Left lung (tissue), 10 donors: Measurements from ENCODE around the gene FHL1. TPM values are rescaled to one million over a fixed set of nuclear protein-coding genes. Genes with fewer than 3 reads are reported as not detected.
A peak's percentile ranks its signal among the peaks of the same experiment; 100 is the strongest.

Experiments used
- ATAC-seq: fragments of 200-7000 bp; cut with Tn5 transposase; one replicate; pipeline ENCODE4 v1.9.1; 2020; ENCODE audit warnings: moderate library complexity
- DNase-seq, 4 donors: peaks; one replicate each; pipeline ENCODE4 v3.0.0-alpha.2; 2013 to 2020
- H3K27ac ChIP-seq, 2 donors: fragments of 200-600 bp; sonication (generic) in 1 of 2; one replicate each; pipeline versions ENCODE4 v1.5.0 to v1.8.0; 2020 to 2021
- H3K27me3 ChIP-seq, 2 donors: fragments of 200-600 bp; sonication (generic) in 1 of 2; one replicate each; pipeline versions ENCODE4 v1.5.0 to v1.8.0; 2020 to 2021
- H3K36me3 ChIP-seq, 2 donors: fragments of 200-600 bp; sonication (generic) in 1 of 2; one replicate each; pipeline versions ENCODE4 v1.5.0 to v1.8.0; 2020 to 2021
- H3K4me1 ChIP-seq, 2 donors: fragments of 200-600 bp; one replicate each; pipeline ENCODE4 v1.8.0; 2021
- H3K4me3 ChIP-seq, 2 donors: fragments of 200-600 bp; sonication (generic) in 1 of 2; one replicate each; pipeline versions ENCODE4 v1.5.0 to v1.8.0; 2020 to 2021; ENCODE audit warnings: mild to moderate bottlenecking in 1 of 2
- H3K9me3 ChIP-seq, 2 donors: fragments of 200-600 bp; sonication (generic) in 1 of 2; one replicate each; pipeline versions ENCODE4 v1.5.0 to v1.8.0; 2020 to 2021
- intact Hi-C, 2 donors: fragments of 100-400 bp; cut with DNase I; formaldehyde crosslinking; loops; one replicate each; pipeline versions ENCODE4 v1.11.2 to v1.14.2; 2022
- polyA plus RNA-seq, 6 donors: library from polyadenylated mRNA; unstranded; fragments of 120-200 nt; gene quantifications; one replicate each; pipeline ENCODE4 v1.2.1, GENCODE V29; 2013; ENCODE audit not compliant: insufficient read length in 6 of 6
- total RNA-seq, 2 donors: library from RNA; stranded (reverse); fragmentation: NEBNext Ultra II Directional; extraction: Animal tissue kit (Norgen Biotek cat#: 25700); gene quantifications; one replicate each; pipeline ENCODE4 v1.2.1, GENCODE V29; 2021
- TF ChIP-seq, protein P1 (sequence below), 2 donors: fragments of 200-600 bp; sonication (generic) in 1 of 2; IDR thresholded peaks; one replicate each; pipeline versions ENCODE4 v1.5.0 to v1.8.0; 2021; ENCODE audit warnings: antibody characterized with exemption in 2 of 2
- donor health status: DM: no; HTN: yes; CAD: no.
- donor health status: DM: no; HTN: no; CAD: no.

Gene FHL1
- total and polyA plus RNA-seq, 8 donors: 118 to 276 (median 249) TPM

DNA sequence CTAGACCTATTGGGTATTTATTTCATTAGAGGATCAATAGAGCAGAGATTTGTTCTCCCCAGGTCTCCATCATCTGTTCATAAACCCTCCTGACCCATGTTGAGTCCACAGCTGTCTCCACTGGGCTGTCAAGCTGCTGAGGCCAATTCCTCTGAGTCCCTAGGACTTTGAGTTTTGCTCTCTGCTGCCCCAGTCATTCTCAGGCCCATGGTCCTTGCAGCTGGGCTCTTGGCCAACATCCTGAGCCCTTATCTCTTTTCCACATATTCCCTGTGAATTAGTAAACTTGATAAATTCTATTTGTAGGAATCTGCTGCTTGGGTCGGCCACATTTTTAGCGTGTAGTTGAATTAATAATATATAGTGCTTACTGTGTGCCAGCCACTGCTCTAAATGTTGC is 41.9 kb downstream of the FHL1 start:
- Histone ChIP-seq H3K27ac (no peak overlapping the region), H3K27me3 (peaks cover 0 to 14% of the 10 kb centered on the region in 2 donors), H3K4me1 (peaks cover 0 to 24% of the 10 kb centered on the region in 2 donors), H3K4me3 (no peak overlapping the region), H3K9me3 (no peaks in the 10 kb centered on the region), H3K36me3 (no peaks in the 10 kb centered on the region)
- DNase-seq (no peak), ATAC-seq (no peak)
- intact Hi-C loops: no loop called here
- TF ChIP-seq, protein P1, sequence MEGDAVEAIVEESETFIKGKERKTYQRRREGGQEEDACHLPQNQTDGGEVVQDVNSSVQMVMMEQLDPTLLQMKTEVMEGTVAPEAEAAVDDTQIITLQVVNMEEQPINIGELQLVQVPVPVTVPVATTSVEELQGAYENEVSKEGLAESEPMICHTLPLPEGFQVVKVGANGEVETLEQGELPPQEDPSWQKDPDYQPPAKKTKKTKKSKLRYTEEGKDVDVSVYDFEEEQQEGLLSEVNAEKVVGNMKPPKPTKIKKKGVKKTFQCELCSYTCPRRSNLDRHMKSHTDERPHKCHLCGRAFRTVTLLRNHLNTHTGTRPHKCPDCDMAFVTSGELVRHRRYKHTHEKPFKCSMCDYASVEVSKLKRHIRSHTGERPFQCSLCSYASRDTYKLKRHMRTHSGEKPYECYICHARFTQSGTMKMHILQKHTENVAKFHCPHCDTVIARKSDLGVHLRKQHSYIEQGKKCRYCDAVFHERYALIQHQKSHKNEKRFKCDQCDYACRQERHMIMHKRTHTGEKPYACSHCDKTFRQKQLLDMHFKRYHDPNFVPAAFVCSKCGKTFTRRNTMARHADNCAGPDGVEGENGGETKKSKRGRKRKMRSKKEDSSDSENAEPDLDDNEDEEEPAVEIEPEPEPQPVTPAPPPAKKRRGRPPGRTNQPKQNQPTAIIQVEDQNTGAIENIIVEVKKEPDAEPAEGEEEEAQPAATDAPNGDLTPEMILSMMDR (IDR thresholded peaks at IDR 0.05): no peak

DNA sequence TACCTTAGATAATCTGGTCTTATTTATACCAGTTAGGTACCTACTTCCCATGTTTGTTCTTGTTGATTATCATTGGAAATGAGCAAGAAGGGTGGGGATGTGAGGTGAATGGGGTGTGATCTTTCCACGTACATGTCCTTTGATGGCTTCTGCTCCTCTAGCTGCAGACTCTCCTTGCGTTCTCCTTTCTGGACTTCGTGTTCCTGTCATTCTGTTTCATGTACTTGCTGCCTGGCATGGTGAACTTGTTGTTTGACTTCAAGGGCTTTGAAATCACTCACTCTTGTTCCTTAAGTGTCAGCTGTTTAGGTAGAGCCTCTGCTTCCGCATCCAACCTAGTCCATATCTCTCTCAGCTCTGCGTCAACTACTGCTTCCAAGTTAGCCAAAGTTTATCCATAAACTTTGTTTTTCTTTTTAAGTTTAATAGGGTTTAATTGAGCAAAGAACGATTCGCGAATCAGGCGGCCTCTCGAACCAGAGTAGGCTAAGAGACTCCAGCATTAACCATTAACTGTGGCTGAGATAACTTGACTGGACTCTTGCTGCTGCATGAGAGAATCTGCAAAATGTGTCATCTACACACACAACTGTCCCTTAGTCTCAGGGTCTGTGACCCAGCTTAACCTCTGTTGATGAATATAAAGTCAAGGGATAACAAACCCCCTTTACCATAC is 42.8 kb downstream of the FHL1 start:
- intact Hi-C loops: no loop called here
- ATAC-seq (no peak), DNase-seq (no peak)
- Histone ChIP-seq H3K27me3 (peaks cover 0 to 8% of the 10 kb centered on the region in 2 donors), H3K9me3 (no peaks in the 10 kb centered on the region), H3K4me3 (no peak overlapping the region), H3K27ac (no peak overlapping the region), H3K36me3 (no peaks in the 10 kb centered on the region), H3K4me1 (peaks cover 0 to 24% of the 10 kb centered on the region in 2 donors)
- TF ChIP-seq, protein P1 (IDR thresholded peaks at IDR 0.05): no peak

DNA sequence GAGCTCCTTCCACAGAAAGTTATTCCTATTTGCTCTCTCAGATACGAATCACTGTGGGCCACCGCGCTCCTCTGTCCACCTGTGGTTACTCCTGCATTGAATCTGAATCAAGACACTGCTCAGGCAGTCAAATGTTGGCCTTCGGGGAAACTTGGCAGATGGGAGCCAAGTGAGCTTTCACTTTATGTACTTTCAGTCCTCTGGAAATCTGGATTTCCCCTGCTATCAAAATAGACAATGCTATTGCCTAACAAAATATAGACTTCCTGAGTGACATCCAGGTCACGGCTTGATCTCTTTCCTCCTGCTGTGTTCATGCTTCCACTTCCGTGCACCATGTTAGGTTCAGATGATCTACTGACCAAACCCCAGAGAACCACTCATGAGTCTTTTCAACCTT is 43.8 kb downstream of the FHL1 start:
- TF ChIP-seq, protein P1 (IDR thresholded peaks at IDR 0.05): no peak
- Histone ChIP-seq H3K36me3 (no peaks in the 10 kb centered on the region), H3K9me3 (no peaks in the 10 kb centered on the region), H3K27ac (no peak overlapping the region), H3K4me3 (no peak overlapping the region), H3K4me1 (peaks cover 0 to 24% of the 10 kb centered on the region in 2 donors), H3K27me3 (peaks cover 0 to 4% of the 10 kb centered on the region in 2 donors)
- intact Hi-C loops: no loop called here
- ATAC-seq (no peak), DNase-seq (no peak)

DNA sequence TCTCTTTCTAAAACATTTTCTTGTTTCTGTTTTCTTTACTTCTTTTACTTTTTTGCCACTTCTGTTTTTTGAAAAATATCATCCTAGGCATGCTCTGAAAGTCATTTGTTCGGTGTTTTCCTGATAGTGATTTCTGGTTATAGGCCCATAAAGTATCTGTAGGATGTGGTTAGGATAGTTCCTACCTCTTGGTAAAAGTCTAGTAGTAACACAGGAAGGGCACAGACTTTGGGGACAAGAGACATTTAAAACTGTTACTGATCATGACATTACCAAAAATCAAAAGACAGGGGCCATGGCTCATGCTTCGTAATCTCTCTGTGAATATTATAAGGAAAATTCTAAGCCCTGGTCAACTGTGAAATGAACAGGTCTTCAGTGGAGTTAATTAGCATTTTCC is 44.8 kb downstream of the FHL1 start:
- Histone ChIP-seq H3K4me1 (peaks cover 0 to 24% of the 10 kb centered on the region in 2 donors), H3K27ac (no peak overlapping the region), H3K4me3 (no peak overlapping the region), H3K27me3 (peaks cover 0 to 4% of the 10 kb centered on the region in 2 donors), H3K9me3 (no peaks in the 10 kb centered on the region), H3K36me3 (no peaks in the 10 kb centered on the region)
- ATAC-seq: no peak
- TF ChIP-seq, protein P1 (IDR thresholded peaks at IDR 0.05): no peak
- DNase-seq: no peak
- intact Hi-C loops: no loop called here

DNA sequence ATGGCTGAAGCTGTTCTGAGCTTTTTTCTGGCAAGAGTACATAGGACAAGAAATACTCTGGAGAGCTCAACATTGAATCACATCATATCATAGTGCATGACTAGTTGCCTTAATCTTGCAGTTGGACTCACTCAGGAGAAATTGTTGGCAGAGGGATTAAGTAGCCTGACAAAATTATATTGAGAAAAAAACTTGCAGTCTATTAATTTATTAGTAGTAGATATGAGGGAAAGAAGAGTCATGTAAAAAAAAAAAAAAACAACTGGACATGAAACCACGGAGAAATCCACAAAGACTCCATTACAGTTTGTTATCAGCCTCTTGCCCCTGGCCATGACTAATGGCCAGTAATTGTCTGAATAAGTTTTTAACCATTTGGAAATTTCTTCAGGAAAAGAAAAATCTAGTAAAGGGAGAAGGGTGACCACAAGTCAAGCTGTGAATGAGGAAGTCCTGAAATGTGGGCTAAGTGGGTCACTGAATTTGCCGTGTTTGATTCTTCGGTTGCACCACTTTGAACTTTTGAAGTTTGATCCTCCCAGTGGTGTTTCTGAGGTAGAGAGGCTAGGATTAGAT is 45.6 kb downstream of the FHL1 start:
- ATAC-seq (peak; percentile 34), DNase-seq (no peak)
- Histone ChIP-seq H3K4me1 (peaks cover 0 to 24% of the 10 kb centered on the region in 2 donors), H3K36me3 (no peaks in the 10 kb centered on the region), H3K9me3 (no peaks in the 10 kb centered on the region), H3K27me3 (peaks cover 0 to 4% of the 10 kb centered on the region in 2 donors), H3K27ac (no peak overlapping the region), H3K4me3 (no peak overlapping the region)
- TF ChIP-seq, protein P1 (IDR thresholded peaks at IDR 0.05): no peak
- intact Hi-C loops: no loop called here
